ENCODE data around the gene FICD.

DNA sequence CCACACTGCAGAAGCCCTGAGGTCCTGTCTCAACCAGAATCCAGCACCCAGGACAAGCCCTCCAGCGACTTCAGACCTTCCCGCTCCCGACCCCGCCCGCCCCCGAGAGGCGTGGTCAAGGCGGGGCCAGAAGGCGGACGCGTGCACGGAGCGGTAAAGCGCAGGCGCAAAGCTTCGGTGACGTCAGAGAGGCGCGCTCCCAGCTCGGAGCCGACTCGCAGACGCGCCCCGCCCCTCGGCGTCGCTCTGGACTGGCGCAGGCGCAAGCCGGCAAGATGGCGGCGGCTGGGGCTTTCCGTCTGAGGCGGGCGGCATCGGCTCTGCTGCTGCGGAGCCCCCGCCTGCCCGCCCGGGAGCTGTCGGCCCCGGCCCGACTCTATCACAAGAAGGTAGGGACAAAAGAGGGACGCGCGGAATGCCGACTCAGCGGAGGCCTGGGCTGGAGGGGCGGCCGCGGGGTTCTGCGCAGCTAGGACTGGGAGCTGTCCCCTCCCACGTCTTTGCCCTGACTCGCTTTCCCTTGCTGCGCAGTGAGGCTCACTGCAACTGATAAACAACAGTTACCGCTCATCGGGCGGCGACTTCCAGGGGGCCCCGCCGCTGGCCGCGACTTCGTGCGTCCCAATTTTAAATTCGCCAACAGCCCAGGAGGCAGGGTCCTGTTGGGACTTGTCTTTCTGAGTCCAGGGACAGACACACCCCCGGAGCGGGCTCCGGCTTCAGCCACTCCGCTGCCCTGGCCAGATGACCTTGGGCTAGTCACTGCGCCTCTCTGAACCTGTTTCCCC, 47.5 kb downstream of the FICD start, which contains the start of gene ISCU:
- TF ChIP-seq CTCF (conservative IDR thresholded peaks at IDR 0.05) = no peak
- no peak for TF ChIP-seq ZFX (IDR thresholded peaks at IDR 0.05)

Measured in C4-2B (cell line).